ENCODE data around the gene FHOD3.

- TF ChIP-seq RAD21 (IDR thresholded peaks at IDR 0.05; ENCODE audit: low read length) (no peak), POLR2A (IDR thresholded peaks at IDR 0.05; ENCODE audit: low read depth, low read length) (no peak), CTCF (conservative IDR thresholded peaks at IDR 0.05; ENCODE audit: low read depth, low read length) (no peak), USF2 (IDR thresholded peaks at IDR 0.05; ENCODE audit: low read depth, low read length) (no peak), ELK1 (IDR thresholded peaks at IDR 0.05; ENCODE audit: borderline replicate concordance, low read depth, low read length) (no peak), RFX5 (IDR thresholded peaks at IDR 0.05; ENCODE audit: low read depth, low read length) (no peak), MAFK (IDR thresholded peaks at IDR 0.05; ENCODE audit: low read depth, low read length) (no peak), MAZ (IDR thresholded peaks at IDR 0.05; ENCODE audit: borderline replicate concordance, low read depth, low read length) (no peak), CHD1 (IDR thresholded peaks at IDR 0.05; ENCODE audit: low read depth, low read length) (no peak), CEBPB (IDR thresholded peaks at IDR 0.05; ENCODE audit: low read depth, low read length) (no peak), SMC3 (IDR thresholded peaks at IDR 0.05; ENCODE audit: low read depth, low read length) (no peak), RCOR1 (IDR thresholded peaks at IDR 0.05; ENCODE audit: insufficient replicate concordance, low read length) (no peak), FOS (IDR thresholded peaks at IDR 0.05; ENCODE audit: low read depth, low read length) (no peak)
Observed at GRCh38 chr18:36405611-36406010, 108.1 kb downstream of the FHOD3 start.

All from IMR-90 (cell line).